Progenitor cell of endocrine pancreas (in vitro differentiated cells): ENCODE data around the gene DRD2. TPM values are rescaled to one million over a fixed set of nuclear protein-coding genes. Genes with fewer than 3 reads are reported as not detected.

Experiments used
- DNase-seq: peaks from one replicate; pipeline ENCODE4 v3.0.0; 2021; ENCODE audit warnings: low spot score; ENCODE audit not compliant: unreplicated experiment
- H3K27ac Mint-ChIP-seq: 2 replicates; pipeline ENCODE4 v1.8.0; 2021; ENCODE audit warnings: mild to moderate bottlenecking, moderate library complexity, mixed read lengths
- H3K27me3 Mint-ChIP-seq: 2 replicates; pipeline ENCODE4 v1.8.0; 2021; ENCODE audit warnings: mixed read lengths
- H3K36me3 Mint-ChIP-seq: 2 replicates; pipeline ENCODE4 v1.8.0; 2022; ENCODE audit warnings: mixed read lengths; ENCODE audit not compliant: insufficient read depth
- H3K4me1 Mint-ChIP-seq: 2 replicates; pipeline ENCODE4 v1.8.0; 2021; ENCODE audit warnings: low read depth, mixed read lengths
- H3K4me3 Mint-ChIP-seq: 2 replicates; pipeline ENCODE4 v1.8.0; 2021; ENCODE audit warnings: low read depth, mild to moderate bottlenecking, moderate library complexity, mixed read lengths
- H3K9me3 Mint-ChIP-seq: 2 replicates; pipeline ENCODE4 v1.8.0; 2021; ENCODE audit warnings: low read depth, mixed read lengths
- total RNA-seq: library from RNA; stranded (reverse); gene quantifications from 2 replicates; pipeline ENCODE4 v1.2.1, GENCODE V29; 2021
- TF ChIP-seq, protein P1 (sequence below): fragments of 200-600 bp; sonication (generic); IDR thresholded peaks from one replicate; pipeline ENCODE4 v1.5.0; 2021; ENCODE audit warnings: antibody characterized with exemption, mild to moderate bottlenecking; ENCODE audit not compliant: unreplicated experiment

Gene DRD2
- total RNA-seq, 1 donor from 2014 or later = 0.22 TPM

DNA sequence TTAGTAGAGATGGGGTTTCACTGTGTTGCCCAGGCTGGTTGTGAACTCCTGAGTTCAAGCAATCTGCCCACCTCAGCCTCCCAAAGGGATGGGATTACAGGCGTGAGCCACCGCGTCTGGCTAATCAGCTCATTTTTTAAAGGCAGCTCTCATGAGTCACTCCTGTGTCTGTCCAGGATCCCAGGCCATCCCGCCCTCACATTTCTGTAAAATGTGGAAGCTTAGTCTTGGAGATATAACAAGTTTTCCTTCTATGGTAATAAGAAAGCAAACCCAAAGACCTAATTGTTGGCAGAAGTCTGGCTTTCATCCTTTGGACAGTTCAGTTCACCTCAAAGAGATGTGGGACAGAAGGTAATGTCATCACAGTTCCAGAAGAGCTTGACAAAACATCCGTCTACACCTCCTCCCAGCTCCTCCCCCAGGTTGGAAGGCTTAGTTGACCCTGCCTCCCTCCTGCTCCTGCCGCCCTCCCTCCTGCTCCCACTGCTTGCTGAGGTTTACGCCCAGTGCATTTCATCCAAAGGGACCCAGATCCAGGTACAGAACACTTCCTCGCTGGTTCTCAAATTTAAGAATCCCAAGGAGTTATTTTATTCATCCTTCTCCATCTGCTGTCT, 6.4 kb downstream of the DRD2 start:
- no peaks in the 10 kb centered on the region for H3K36me3 Mint-ChIP-seq
- no peak overlapping the region for H3K27ac Mint-ChIP-seq
- no peaks in the 10 kb centered on the region for H3K4me1 Mint-ChIP-seq
- no peak for DNase-seq
- TF ChIP-seq, protein P1, sequence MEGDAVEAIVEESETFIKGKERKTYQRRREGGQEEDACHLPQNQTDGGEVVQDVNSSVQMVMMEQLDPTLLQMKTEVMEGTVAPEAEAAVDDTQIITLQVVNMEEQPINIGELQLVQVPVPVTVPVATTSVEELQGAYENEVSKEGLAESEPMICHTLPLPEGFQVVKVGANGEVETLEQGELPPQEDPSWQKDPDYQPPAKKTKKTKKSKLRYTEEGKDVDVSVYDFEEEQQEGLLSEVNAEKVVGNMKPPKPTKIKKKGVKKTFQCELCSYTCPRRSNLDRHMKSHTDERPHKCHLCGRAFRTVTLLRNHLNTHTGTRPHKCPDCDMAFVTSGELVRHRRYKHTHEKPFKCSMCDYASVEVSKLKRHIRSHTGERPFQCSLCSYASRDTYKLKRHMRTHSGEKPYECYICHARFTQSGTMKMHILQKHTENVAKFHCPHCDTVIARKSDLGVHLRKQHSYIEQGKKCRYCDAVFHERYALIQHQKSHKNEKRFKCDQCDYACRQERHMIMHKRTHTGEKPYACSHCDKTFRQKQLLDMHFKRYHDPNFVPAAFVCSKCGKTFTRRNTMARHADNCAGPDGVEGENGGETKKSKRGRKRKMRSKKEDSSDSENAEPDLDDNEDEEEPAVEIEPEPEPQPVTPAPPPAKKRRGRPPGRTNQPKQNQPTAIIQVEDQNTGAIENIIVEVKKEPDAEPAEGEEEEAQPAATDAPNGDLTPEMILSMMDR = no peak
- peaks cover 54% of the 10 kb centered on the region for H3K27me3 Mint-ChIP-seq
- H3K4me3 Mint-ChIP-seq = no peak overlapping the region
- H3K9me3 Mint-ChIP-seq = no peaks in the 10 kb centered on the region

DNA sequence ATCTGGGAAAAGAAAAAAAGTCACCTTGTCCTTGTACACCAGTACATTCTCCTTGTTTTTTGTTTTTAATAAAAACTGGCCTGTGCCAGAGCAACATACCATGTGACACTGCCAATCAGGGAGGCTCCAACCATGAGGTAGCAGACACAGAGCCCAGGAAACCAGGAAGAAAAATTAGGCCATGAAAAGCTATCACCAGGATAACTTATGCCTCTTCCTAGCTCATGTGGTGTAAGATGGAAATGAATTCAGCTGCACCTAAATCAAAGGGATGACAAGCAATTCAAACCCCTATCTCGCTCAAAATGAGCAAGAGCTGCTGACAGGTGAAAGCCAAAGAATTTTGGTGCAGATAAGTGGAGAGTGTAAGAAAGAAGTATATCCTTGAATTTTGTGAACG, 7.7 kb downstream of the DRD2 start:
- no peak for DNase-seq
- Mint-ChIP-seq H3K27ac (no peak overlapping the region), H3K4me1 (no peaks in the 10 kb centered on the region), H3K27me3 (peaks cover 51% of the 10 kb centered on the region), H3K36me3 (no peaks in the 10 kb centered on the region), H3K9me3 (no peaks in the 10 kb centered on the region), H3K4me3 (no peak overlapping the region)
- TF ChIP-seq, protein P1 = no peak

DNA sequence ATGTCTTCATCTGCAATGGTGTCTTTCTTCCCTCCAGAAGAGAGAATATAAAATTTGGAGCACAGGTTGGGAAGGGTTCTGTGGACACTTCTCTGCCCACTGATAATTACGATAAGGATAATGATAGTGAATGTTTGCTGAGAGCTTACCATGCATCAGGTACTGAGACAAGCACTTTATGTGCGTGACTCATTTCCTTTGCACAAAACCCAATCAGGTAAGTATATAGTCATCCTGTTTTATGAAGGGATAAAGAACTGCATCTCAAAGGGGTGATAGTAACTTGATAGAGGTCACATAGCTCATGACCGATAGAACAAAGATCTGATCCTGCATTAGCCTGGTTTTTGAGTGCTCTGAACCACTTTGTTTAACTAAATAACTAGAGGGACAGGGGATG, 9.4 kb downstream of the DRD2 start:
- no peaks in the 10 kb centered on the region for H3K9me3 Mint-ChIP-seq
- H3K27ac Mint-ChIP-seq = no peak overlapping the region
- no peaks in the 10 kb centered on the region for H3K36me3 Mint-ChIP-seq
- DNase-seq = no peak
- H3K4me1 Mint-ChIP-seq = no peaks in the 10 kb centered on the region
- TF ChIP-seq, protein P1 = no peak
- H3K27me3 Mint-ChIP-seq = peaks cover 46% of the 10 kb centered on the region
- no peak overlapping the region for H3K4me3 Mint-ChIP-seq

DNA sequence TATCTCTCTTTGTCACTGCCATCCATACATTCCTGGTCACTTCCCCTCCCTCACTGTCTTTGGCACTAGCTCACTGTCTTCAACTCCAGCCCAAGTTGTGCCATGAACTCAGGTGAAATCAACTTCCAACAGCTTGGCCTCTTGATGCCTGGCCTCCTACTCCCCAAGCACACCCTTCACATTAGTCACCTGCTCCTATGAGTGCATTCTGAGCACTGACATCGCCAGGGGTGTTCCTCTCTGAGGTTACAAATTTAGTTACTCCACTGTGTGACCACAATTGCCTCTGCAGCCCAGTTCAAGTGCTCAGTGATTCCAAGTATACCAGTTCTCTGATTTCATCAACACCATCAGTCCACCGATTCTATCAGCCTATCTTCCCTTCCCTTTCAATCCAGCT, 10.8 kb downstream of the DRD2 start:
- Mint-ChIP-seq H3K36me3 (no peaks in the 10 kb centered on the region), H3K27ac (no peak overlapping the region), H3K4me1 (no peaks in the 10 kb centered on the region), H3K4me3 (no peak overlapping the region), H3K27me3 (peaks cover 39% of the 10 kb centered on the region), H3K9me3 (no peaks in the 10 kb centered on the region)
- TF ChIP-seq, protein P1 = no peak
- DNase-seq = no peak

DNA sequence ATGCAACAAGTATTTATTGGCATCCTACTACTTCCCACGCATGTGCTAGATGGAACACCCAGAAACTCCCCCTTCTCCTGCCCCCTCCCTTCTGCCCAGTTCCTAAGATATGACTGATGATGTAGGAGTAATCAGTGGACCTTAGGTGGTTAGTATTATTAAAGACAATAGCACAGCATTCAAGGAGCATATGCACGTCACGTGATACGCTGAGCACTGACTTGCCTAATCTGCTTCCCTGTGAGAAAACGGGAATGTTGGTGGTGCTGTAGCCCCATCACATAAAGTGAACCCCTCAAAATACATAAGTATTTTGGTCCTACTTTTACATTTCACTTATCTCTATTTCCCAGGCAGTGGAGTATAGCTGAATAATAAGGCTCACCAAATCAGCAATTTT, 12.4 kb downstream of the DRD2 start:
- Mint-ChIP-seq H3K36me3 (no peaks in the 10 kb centered on the region), H3K27me3 (peaks cover 36% of the 10 kb centered on the region), H3K4me3 (no peak overlapping the region), H3K9me3 (no peaks in the 10 kb centered on the region), H3K27ac (no peak overlapping the region), H3K4me1 (no peaks in the 10 kb centered on the region)
- TF ChIP-seq, protein P1 = no peak
- no peak for DNase-seq
